NT2/D1 (cell line): ENCODE measurements around the gene AFF3.

Experiments used
- DNase-seq: peaks from one replicate; pipeline ENCODE4 v3.0.0-alpha.2; 2011; ENCODE audit warnings: low read depth, low spot score
- H3K27me3 ChIP-seq: 2 replicates; pipeline ENCODE4 v1.6.0; 2011; ENCODE audit warnings: mild to moderate bottlenecking; ENCODE audit not compliant: insufficient read length, insufficient read depth
- H3K36me3 ChIP-seq: 2 replicates; pipeline ENCODE4 v1.6.1; 2011; ENCODE audit warnings: mild to moderate bottlenecking, low read length, mixed read lengths; ENCODE audit not compliant: insufficient read depth, insufficient read length
- H3K4me1 ChIP-seq: 2 replicates; pipeline ENCODE4 v1.5.1; 2011; ENCODE audit not compliant: insufficient read depth, insufficient read length
- H3K4me3 ChIP-seq: 2 replicates; pipeline ENCODE4 v1.5.1; 2011; ENCODE audit warnings: low read depth; ENCODE audit not compliant: insufficient read length
- H3K9ac ChIP-seq: 2 replicates; pipeline ENCODE4 v1.6.0; 2011; ENCODE audit warnings: low read depth; ENCODE audit not compliant: insufficient read length
- H3K9me3 ChIP-seq: 2 replicates; pipeline ENCODE4 v1.5.1; 2011; ENCODE audit warnings: mild to moderate bottlenecking, low read length; ENCODE audit not compliant: insufficient read depth
- SUZ12 ChIP-seq: IDR thresholded peaks from 2 replicates; pipeline ENCODE4 v1.6.1; 2011; ENCODE audit not compliant: insufficient read length, insufficient read depth; ENCODE audit errors: extremely low read depth
- YY1 ChIP-seq: IDR thresholded peaks from 2 replicates; pipeline ENCODE4 v1.6.1; 2011; ENCODE audit not compliant: insufficient read length, insufficient read depth
- ZNF274 ChIP-seq: IDR thresholded peaks from 2 replicates; pipeline ENCODE4 v1.6.1; 2011; ENCODE audit warnings: mild to moderate bottlenecking, low read depth, low read length

Gene AFF3

GRCh38 chr2:99857372-99857771 lies 285.0 kb downstream of the AFF3 start:
- Histone ChIP-seq H3K4me1 (no peaks in the 10 kb centered on the region), H3K9me3 (no peaks in the 10 kb centered on the region), H3K4me3 (no peak overlapping the region), H3K27me3 (no peaks in the 10 kb centered on the region), H3K36me3 (no peaks in the 10 kb centered on the region), H3K9ac (no peak overlapping the region)
- DNase-seq = no peak
- TF ChIP-seq YY1 = no peak
- TF ChIP-seq ZNF274 = no peak
- no peak for TF ChIP-seq SUZ12

GRCh38 chr2:99856119-99856518 lies 286.3 kb downstream of the AFF3 start:
- no peak overlapping the region for H3K4me3 ChIP-seq
- DNase-seq = no peak

GRCh38 chr2:99854236-99854852 lies 288.0 kb downstream of the AFF3 start:
- DNase-seq = no peak
- H3K9ac ChIP-seq = no peak overlapping the region
- H3K9me3 ChIP-seq = no peaks in the 10 kb centered on the region
- H3K27me3 ChIP-seq = no peaks in the 10 kb centered on the region
- TF ChIP-seq YY1 = no peak
- no peaks in the 10 kb centered on the region for H3K4me1 ChIP-seq
- H3K4me3 ChIP-seq = no peak overlapping the region
- H3K36me3 ChIP-seq = no peaks in the 10 kb centered on the region

More at GRCh38 chr2:99856119-99856518, 286.3 kb downstream of the AFF3 start:
- Histone ChIP-seq H3K36me3 (no peaks in the 10 kb centered on the region), H3K4me1 (no peaks in the 10 kb centered on the region), H3K9ac (no peak overlapping the region), H3K9me3 (no peaks in the 10 kb centered on the region), H3K27me3 (no peaks in the 10 kb centered on the region)
- TF ChIP-seq SUZ12 (no peak), ZNF274 (no peak), YY1 (no peak)

- Histone ChIP-seq H3K9me3 (no peaks in the 10 kb centered on the region), H3K27me3 (no peaks in the 10 kb centered on the region), H3K9ac (no peak overlapping the region), H3K4me3 (no peak overlapping the region), H3K36me3 (no peaks in the 10 kb centered on the region), H3K4me1 (no peaks in the 10 kb centered on the region)
- TF ChIP-seq ZNF274 (no peak), SUZ12 (no peak), YY1 (no peak)
- no peak for DNase-seq
These were observed 289.4 kb downstream of the AFF3 start for GRCh38 chr2:99852956-99853355.

GRCh38 chr2:99852376-99852934 lies 289.9 kb downstream of the AFF3 start:
- H3K27me3 ChIP-seq = no peaks in the 10 kb centered on the region
- DNase-seq = no peak
- H3K4me3 ChIP-seq = no peak overlapping the region
- no peaks in the 10 kb centered on the region for H3K4me1 ChIP-seq
- no peaks in the 10 kb centered on the region for H3K9me3 ChIP-seq
- TF ChIP-seq SUZ12 = no peak
- TF ChIP-seq YY1 = no peak
- no peak for TF ChIP-seq ZNF274
- H3K36me3 ChIP-seq = no peaks in the 10 kb centered on the region
- no peak overlapping the region for H3K9ac ChIP-seq

GRCh38 chr2:99851811-99852210 lies 290.6 kb downstream of the AFF3 start:
- no peak for TF ChIP-seq SUZ12
- no peak for TF ChIP-seq YY1
- TF ChIP-seq ZNF274 = no peak
- H3K9me3 ChIP-seq = no peaks in the 10 kb centered on the region

GRCh38 chr2:99851089-99851488 lies 291.3 kb downstream of the AFF3 start:
- no peaks in the 10 kb centered on the region for H3K9me3 ChIP-seq
- H3K36me3 ChIP-seq = no peaks in the 10 kb centered on the region
- no peak overlapping the region for H3K4me3 ChIP-seq
- TF ChIP-seq YY1 = no peak
- no peaks in the 10 kb centered on the region for H3K4me1 ChIP-seq
- H3K27me3 ChIP-seq = no peaks in the 10 kb centered on the region
- H3K9ac ChIP-seq = no peak overlapping the region
- no peak for DNase-seq

More at GRCh38 chr2:99851811-99852210, 290.6 kb downstream of the AFF3 start:
- Histone ChIP-seq H3K4me1 (no peaks in the 10 kb centered on the region), H3K4me3 (no peak overlapping the region), H3K36me3 (no peaks in the 10 kb centered on the region), H3K9ac (no peak overlapping the region), H3K27me3 (no peaks in the 10 kb centered on the region)
- no peak for DNase-seq
